GM04504 (cell line): ENCODE measurements around the gene SRSF11.
"Not testable (repeated sequence)": the region's sequence is repeated elsewhere in the genome, so short reads cannot be mapped to it uniquely, and the experiment has no call there.

Experiments
- DNase-seq: peaks from one replicate; pipeline ENCODE4 v3.0.0-alpha.2; 2012; ENCODE audit warnings: low read depth

Gene SRSF11

DNA sequence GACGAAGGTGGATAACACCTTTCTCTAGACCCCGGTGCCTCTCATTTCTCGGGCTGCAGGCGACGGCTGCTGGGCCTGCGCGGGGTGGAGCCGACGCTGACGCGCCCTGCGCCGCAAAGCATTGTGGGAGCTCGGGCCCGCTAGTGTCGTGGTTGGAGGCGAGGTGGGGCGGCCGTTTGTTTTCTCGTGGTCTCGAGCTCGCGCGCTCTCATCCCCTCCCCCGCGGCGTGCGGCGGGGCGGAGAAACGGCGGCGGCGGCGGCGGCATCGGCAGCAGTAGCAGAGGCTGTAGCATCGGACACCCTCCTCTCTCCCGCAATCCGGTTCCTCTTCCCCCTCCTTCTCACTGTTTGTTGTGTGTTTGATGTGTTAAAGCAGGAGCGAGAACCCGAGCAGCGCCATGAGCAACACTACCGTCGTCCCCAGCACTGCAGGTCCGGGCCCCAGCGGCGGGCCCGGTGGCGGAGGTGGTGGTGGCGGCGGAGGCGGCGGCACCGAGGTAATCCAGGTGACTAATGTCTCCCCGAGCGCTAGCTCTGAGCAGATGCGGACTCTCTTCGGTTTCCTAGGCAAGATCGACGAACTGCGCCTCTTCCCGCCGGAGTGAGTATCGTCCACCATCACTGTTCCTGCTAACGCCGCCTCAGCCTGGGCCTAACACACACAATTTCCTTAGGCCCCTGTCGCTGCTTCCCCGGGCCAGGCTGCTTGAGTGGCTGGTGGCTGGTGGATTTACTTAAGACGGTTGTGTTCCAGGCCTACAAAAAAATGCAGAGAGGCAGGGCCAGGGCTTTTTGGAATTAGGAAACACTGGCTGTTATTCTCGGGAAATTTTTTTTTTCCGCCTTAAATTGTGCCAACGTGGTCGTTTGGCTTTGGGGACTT lies at the start of gene SRSF11:
SRSF11 (plus strand) TSS at position 143 of the 884 bp plus-strand sequence; CDS start at position 400, 257 bp downstream.
- DNase-seq: peak; percentile 90

GRCh38 chr1:70171512-70171911 lies 49.7 kb upstream of the SRSF11 start:
- no peak for DNase-seq

DNA sequence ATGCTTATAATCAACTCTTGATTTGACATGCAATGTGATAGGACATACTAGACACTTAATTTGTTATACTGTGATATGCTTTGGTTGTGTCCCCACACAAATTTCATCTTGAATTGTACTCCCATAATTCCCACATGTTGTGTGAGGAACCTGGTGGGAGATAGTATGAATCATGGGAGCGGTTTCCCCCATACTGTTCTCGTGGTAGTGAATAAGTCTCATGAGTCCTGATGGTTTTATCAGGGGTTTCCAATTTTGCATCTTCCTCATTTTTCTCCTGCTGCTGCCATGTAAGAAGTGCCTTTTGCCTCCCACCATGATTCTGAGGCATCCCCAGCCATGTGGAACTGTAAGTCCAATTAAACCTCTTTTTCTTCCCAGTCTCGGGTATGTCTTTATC lies 36.0 kb upstream of the SRSF11 start:
- not testable (repeated sequence) for DNase-seq

GRCh38 chr1:70188522-70188921 lies 32.7 kb upstream of the SRSF11 start:
- no peak for DNase-seq

GRCh38 chr1:70190180-70190579 lies 31.0 kb upstream of the SRSF11 start:
- DNase-seq: no peak

DNA sequence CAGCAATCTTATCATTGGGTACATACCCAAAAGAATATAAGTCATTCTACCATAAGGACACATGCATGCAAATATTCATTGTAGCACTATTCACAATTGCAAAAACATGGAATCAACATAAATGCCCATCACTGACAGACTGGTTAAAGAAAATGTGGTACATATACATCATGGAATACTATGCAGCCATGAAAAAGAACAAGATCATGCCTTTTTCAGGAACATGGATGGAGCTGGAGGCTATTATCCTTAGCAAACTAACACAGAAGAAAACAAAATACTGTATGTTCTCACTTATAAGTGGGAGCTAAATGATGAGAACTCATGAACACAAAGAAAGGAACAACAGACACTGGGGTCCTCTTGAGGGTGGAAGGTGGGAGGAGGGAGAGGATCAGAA lies 28.7 kb upstream of the SRSF11 start:
- DNase-seq: not testable (repeated sequence)

DNA sequence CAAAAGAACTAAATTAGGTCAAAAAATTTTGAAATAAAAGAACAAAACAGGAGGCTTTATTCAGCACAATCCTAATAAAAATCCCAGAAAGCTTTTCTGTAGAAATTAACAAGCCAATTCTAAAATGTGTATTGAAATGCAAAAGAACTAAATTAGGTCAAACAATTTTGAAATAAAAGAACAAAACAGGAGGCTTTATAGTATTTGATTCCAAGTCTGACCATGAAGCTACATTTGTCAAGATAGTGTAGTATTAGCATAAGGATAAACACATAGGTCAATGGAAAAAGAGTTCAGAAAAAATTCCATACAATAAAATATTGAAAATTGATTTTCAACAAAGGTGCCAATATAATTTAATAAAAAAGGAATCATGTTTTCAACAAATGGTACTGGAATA lies 26.6 kb upstream of the SRSF11 start:
- DNase-seq: no peak

DNA sequence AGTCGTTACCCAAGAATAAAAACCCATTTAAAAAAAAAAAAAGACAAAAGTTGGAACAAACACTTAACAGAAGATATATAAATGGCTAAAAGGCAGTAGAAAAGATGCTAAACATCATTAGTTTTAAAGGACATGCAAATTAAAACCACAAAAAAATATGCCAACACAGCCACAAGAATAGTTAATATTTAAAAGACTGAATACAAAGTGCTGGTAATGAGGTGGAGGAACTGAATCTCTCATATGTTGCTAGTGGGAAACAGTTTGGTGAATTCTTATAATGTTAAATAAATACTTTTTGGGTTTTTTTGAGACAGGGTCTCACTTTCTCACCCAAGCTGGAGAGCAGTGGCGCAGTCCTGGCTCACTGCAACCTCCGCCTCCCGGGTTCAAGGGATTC lies 25.8 kb upstream of the SRSF11 start:
- DNase-seq: no peak

- no peak for DNase-seq
These were observed 24.8 kb upstream of the SRSF11 start for GRCh38 chr1:70196333-70196732.

DNA sequence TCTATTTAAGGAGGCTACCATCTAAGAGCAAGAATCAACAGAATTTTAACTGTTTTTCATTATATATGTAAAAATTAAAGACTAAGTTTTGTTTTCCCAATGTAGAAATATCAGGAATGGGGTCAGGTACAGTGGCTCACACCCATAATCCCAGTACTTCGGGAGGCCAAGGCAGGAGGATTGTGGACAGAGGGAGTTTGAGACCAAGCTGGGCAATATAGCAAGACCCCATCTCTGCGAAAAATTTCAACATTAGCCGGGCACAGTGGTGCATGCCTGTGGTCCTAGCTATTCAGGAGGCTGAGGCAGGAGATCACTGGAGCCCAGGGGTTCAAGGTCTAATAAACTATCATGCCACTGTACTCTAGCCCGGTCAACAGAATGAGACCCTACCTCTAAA lies 21.1 kb upstream of the SRSF11 start:
- DNase-seq: no peak

GRCh38 chr1:70202173-70202758 lies 18.9 kb upstream of the SRSF11 start:
- no peak for DNase-seq

- DNase-seq: no peak
These were observed 17.0 kb upstream of the SRSF11 start for GRCh38 chr1:70204139-70204538.

DNA sequence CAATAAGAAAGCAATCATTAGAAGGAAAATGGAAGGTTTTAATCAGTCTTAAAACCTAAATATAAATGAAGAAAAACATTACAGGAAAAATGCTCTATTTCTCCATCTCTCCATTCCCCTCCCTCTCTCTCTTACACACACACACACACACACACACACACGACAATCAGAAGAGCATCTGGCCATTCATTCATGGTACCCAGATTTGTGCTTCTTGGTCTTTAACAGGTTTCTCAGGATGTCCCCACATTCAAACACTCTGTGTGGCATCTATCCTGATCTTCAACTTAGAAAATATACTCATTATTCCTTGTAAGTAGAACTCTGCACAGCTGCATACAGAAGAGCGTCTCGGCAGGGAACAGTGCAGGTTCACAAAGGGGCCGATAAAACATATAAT lies 16.6 kb upstream of the SRSF11 start:
- DNase-seq: no peak

DNA sequence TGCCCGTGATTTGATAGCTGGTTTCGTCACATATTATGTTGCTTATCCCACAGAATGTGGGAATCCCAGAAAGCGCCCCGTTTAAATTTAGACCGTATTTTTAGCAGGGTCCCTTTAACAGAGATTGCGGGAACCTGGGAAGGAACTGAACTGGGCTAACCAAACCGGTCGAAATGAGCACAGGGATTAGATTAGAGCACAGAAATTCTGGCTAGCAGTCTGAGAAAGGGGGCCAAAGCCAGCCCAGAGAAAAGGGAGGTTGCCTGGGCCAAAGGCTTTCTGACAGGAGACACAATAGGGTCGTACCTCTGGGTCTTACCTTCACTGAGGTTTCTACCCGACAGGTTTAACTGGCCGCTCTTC lies 16.1 kb upstream of the SRSF11 start:
- DNase-seq: no peak

DNA sequence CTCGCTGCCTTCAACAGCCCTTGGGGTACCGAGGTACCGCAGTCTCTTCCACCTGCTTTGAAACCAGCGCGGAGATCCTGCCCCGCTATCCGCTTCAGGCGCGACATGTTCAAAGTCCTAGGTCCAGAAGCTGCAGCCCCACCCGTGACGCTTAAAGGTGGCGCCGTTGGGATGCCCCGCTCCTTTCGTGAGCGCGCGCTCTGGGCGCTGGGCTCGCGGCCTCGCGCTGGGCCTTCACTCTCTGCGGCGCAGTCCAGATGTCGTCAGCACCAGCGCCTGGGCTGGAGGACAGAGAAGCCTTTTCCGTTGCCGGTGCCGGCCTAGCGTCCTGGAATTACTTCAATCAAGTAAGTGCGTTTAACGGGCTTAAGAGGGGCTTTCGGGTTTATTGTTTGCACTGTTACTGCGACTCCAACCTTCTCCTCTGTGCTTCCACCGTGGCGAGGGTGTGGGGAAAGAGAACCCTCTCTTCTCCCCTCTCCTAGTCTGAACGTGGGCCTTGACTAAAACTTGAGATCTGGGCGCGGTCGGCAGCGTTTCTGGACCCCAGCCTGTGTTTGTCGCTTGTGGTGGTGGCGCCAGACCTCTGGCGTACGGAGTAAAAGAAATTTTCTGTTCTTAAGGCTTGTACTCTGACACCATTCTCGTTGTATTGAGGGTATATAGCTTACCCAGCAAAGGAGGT lies 15.6 kb upstream of the SRSF11 start, which contains the start of gene LRRC40:
LRRC40 (minus strand) TSS at position 146 of the 685 bp plus-strand sequence; CDS start at position 107, 39 bp downstream.
- DNase-seq: peak; percentile 87

DNA sequence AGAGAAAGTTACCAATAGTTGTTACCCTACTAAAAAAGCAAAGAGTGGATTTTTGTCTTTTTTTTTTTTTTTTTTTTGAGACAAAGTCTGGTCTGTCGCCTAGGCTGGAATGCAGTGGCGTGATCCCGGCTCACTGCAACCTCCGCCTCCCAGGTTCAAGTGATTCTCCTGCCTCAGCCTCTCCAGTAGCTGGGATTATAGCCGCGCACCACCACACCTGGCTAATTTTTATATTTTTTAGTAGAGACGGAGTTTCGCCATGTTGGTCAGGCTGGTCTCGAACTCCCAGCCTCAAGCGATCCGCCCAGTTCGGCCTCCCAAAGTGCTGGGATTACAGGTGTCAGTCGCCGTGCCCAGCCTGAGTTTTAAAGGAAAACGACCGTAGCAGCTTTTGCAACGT lies 14.3 kb upstream of the SRSF11 start:
- not testable (repeated sequence) for DNase-seq

GRCh38 chr1:70207492-70207891 lies 13.7 kb upstream of the SRSF11 start:
- DNase-seq: no peak

- DNase-seq: no peak
These were observed 12.9 kb upstream of the SRSF11 start for GRCh38 chr1:70208292-70208691.

DNA sequence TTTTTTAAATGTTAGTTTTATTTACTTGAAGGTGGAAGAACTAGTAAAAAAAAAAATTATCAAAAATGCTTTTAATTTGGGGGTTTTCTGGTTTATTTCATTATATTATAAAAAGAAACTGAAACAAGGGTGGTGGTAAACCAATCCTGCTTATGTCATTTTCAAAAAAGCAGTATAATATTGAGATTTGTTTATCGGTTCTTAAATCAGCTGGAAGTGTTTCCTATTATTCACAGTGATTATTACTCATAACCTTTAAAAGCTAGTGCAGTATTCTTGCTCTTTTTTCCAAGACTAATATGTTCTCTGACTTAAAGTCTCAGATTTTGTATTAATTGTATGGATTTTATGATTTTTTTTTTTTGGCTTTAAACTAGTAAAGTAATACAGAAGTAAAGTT lies 10.4 kb upstream of the SRSF11 start:
- DNase-seq: no peak

- no peak for DNase-seq
These were observed 9.6 kb upstream of the SRSF11 start for GRCh38 chr1:70211541-70211940.

- DNase-seq: no peak
These were observed 1.2 kb upstream of the SRSF11 start for GRCh38 chr1:70220015-70220414.

GRCh38 chr1:70220517-70221237 lies 503 bp upstream of the SRSF11 start:
- no peak for DNase-seq
